K562 (cell line): Measurements from ENCODE around the gene HOPX. TPM values are rescaled to one million over a fixed set of nuclear protein-coding genes. Genes with fewer than 3 reads are reported as not detected.
"Not testable (repeated sequence)": the region's sequence is repeated elsewhere in the genome, so short reads cannot be mapped to it uniquely, and the experiment has no call there.

ENCODE experiments used
- ATAC-seq: fragments of 200-7000 bp; cut with Tn5 transposase; 3 replicates; pipeline ENCODE4 v1.9.1; 2020; ENCODE audit warnings: moderate library complexity
- BruUV-seq: library from RNA; stranded (reverse); fragments of 400-500 nt; replicated peaks from 2 replicates; lab custom pipeline; 2021; lab: Mats Ljungman, UMichigan
- CTCF ChIA-PET: fragments of 300-600 bp; formaldehyde crosslinking; extraction: SDS; loops from one replicate; lab custom pipeline; 2021; ENCODE audit warnings: low intra/inter-chr PET ratio; lab: Yijun Ruan, JAX
- POLR2A ChIA-PET: fragments of 300-600, 350-650 bp; sonication (Branson Sonifier 250); formaldehyde crosslinking; extraction: SDS; loops from one replicate; lab custom pipeline; 2021; ENCODE audit warnings: antibody characterized with exemption, inconsistent platforms; lab: Yijun Ruan, JAX
- DNase-seq, 4 experiments: peaks; one replicate each; pipeline versions ENCODE4 v3.0.0 to v3.0.0-alpha.2; 2011 to 2018; ENCODE audit warnings: low spot score in 3 of 4, mixed read lengths in 3 of 4; ENCODE audit errors: extremely low read depth in 1 of 4
- FAIRE-seq: peaks from 2 replicates; lab custom pipeline; 2011; peaks lifted over from hg19 to GRCh38; lab: Jason Lieb, UNC
- H2AFZ ChIP-seq: 2 replicates; pipeline ENCODE4 v1.6.0; 2011; ENCODE audit warnings: low read depth, low read length, control low read depth, inconsistent platforms
- H3K27ac ChIP-seq: fragments of 200-600 bp; 3 replicates; pipeline ENCODE4 v1.8.0; 2011; ENCODE audit warnings: low read depth, mild to moderate bottlenecking, control low read depth, inconsistent platforms, low read length, moderate library complexity, mixed read lengths; ENCODE audit errors: extremely low read depth
- H3K27me3 ChIP-seq, 2 experiments: fragments of 300-600 bp in 1 of 2; 2 replicates in 1 of 2; 3 replicates in 1 of 2; pipeline versions ENCODE4 v1.6.0 to v1.8.0; 2011; ENCODE audit warnings: inconsistent platforms in 2 of 2, low read length in 2 of 2, mild to moderate bottlenecking in 1 of 2, mixed read lengths in 1 of 2, moderate library complexity in 1 of 2; ENCODE audit not compliant: control insufficient read depth in 2 of 2, insufficient read depth in 2 of 2
- H3K36me3 ChIP-seq: fragments of 300-600 bp; 3 replicates; pipeline ENCODE4 v1.8.0; 2011; ENCODE audit warnings: mild to moderate bottlenecking, low read length, inconsistent platforms; ENCODE audit not compliant: control insufficient read depth, insufficient read depth
- H3K4me1 ChIP-seq, 2 experiments: fragments of 200-600 bp in 1 of 2; replicated peaks in 1 of 2; 2 replicates in 1 of 2; 3 replicates in 1 of 2; pipeline versions ENCODE4 v1.5.1 to v1.8.0; 2011; ENCODE audit warnings: inconsistent platforms in 2 of 2, low read length in 2 of 2, mild to moderate bottlenecking in 1 of 2, mixed read lengths in 1 of 2, moderate library complexity in 1 of 2; ENCODE audit not compliant: control insufficient read depth in 2 of 2, insufficient read depth in 2 of 2
- H3K4me2 ChIP-seq: 2 replicates; pipeline ENCODE4 v1.6.1; 2011; ENCODE audit warnings: low read length, control low read depth, inconsistent platforms, mixed read lengths; ENCODE audit not compliant: insufficient read depth
- H3K4me3 ChIP-seq: fragments of 200-600 bp; sonication (generic), shearing (Covaris generic); 2 replicates; pipeline ENCODE4 v1.5.1; 2016; ENCODE audit warnings: control low read depth, inconsistent platforms
- H3K79me2 ChIP-seq: fragments of 200-600 bp; 3 replicates; pipeline ENCODE4 v1.8.0; 2011; ENCODE audit warnings: low read length, inconsistent platforms; ENCODE audit not compliant: control insufficient read depth, insufficient read depth
- H3K9ac ChIP-seq, 2 experiments: 2 replicates each; pipeline versions ENCODE4 v1.6.0 to v1.6.1; 2011; ENCODE audit warnings: low read depth in 2 of 2, low read length in 2 of 2, control low read depth in 1 of 2, inconsistent platforms in 1 of 2, mild to moderate bottlenecking in 1 of 2, mixed read lengths in 1 of 2; ENCODE audit not compliant: insufficient read depth in 1 of 2
- H3K9me1 ChIP-seq: one replicate; pipeline ENCODE4 v1.6.0; 2011; ENCODE audit warnings: inconsistent platforms, mild to moderate bottlenecking, low read length, moderate library complexity; ENCODE audit not compliant: control insufficient read depth, insufficient read depth
- H3K9me3 ChIP-seq: replicated peaks from 2 replicates; pipeline ENCODE4 v1.5.1; 2011; ENCODE audit warnings: low read depth, low read length, inconsistent platforms; ENCODE audit not compliant: control insufficient read depth, insufficient read depth
- H4K20me1 ChIP-seq: replicated peaks from 2 replicates; pipeline ENCODE4 v1.6.1; 2011; ENCODE audit warnings: low read length, inconsistent platforms, mixed read lengths; ENCODE audit not compliant: control insufficient read depth, insufficient read depth
- BRCA1 ChIP-seq, 2 experiments: fragments of 450-650 bp in 1 of 2; sonication (generic) in 1 of 2; formaldehyde crosslinking in 1 of 2; IDR thresholded peaks; 2 replicates each; pipeline versions ENCODE4 v1.5.0 to v1.6.1; 2017 to 2020; ENCODE audit warnings: mild to moderate bottlenecking in 1 of 2, missing genetic modification reagents in 1 of 2
- CHD2 ChIP-seq: IDR thresholded peaks from 2 replicates; pipeline ENCODE4 v1.6.1; 2011; ENCODE audit warnings: low read depth, low read length
- E2F3 ChIP-seq: fragments of 250-450 bp; sonication (Bioruptor Pico); IDR thresholded peaks from 2 replicates; pipeline ENCODE4 v1.4.0; 2020; ENCODE audit warnings: mild to moderate bottlenecking
- ETV1 ChIP-seq: fragments of 450-650 bp; conservative IDR thresholded peaks from 2 replicates; pipeline ENCODE4 v1.6.1; 2016; ENCODE audit warnings: missing genetic modification characterization, control low read depth, low read depth, missing compliant biosample characterization
- EZH2 ChIP-seq: IDR thresholded peaks from 2 replicates; pipeline ENCODE4 v1.6.1; 2012; ENCODE audit warnings: low read depth, mild to moderate bottlenecking, inconsistent platforms, low read length, borderline replicate concordance
- FOXO4 ChIP-seq: fragments of 450-650 bp; formaldehyde crosslinking; IDR thresholded peaks from 2 replicates; pipeline ENCODE4 v1.4.0; 2020; ENCODE audit warnings: mild to moderate bottlenecking, moderate library complexity
- HEY1 ChIP-seq: fragments of 250-450 bp; sonication (Bioruptor Pico); IDR thresholded peaks from 2 replicates; pipeline ENCODE4 v1.5.0; 2020; ENCODE audit warnings: mild to moderate bottlenecking, moderate library complexity, borderline replicate concordance
- L3MBTL2 ChIP-seq: fragments of 450-650 bp; IDR thresholded peaks from 2 replicates; pipeline ENCODE4 v1.6.1; 2016; ENCODE audit warnings: mild to moderate bottlenecking, moderate library complexity
- MXD1 ChIP-seq: fragments of 250-450 bp; sonication (Bioruptor Pico); IDR thresholded peaks from 2 replicates; pipeline ENCODE4 v1.8.0; 2021; ENCODE audit warnings: borderline replicate concordance, mild to moderate bottlenecking, moderate library complexity; ENCODE audit not compliant: poor library complexity, severe bottlenecking
- RUNX1 ChIP-seq: sonication (generic); IDR thresholded peaks from 2 replicates; pipeline ENCODE4 v1.6.1; 2016; ENCODE audit warnings: antibody characterized with exemption, low read depth
- TAL1 ChIP-seq: fragments of 450-650 bp; IDR thresholded peaks from 2 replicates; pipeline ENCODE4 v1.6.1; 2016; ENCODE audit warnings: mild to moderate bottlenecking
- ZNF184 ChIP-seq: sonication (generic); formaldehyde crosslinking; IDR thresholded peaks from 2 replicates; pipeline ENCODE4 v1.5.0; 2020; ENCODE audit warnings: missing genetic modification reagents
- ZNF232 ChIP-seq: sonication (generic); formaldehyde crosslinking; IDR thresholded peaks from 2 replicates; pipeline ENCODE4 v1.8.0; 2022; ENCODE audit warnings: mild to moderate bottlenecking, missing genetic modification reagents
- ZNF431 ChIP-seq: sonication (generic); formaldehyde crosslinking; IDR thresholded peaks from 2 replicates; pipeline ENCODE4 v1.8.0; 2022; ENCODE audit warnings: mild to moderate bottlenecking, missing genetic modification reagents
- ZNF436 ChIP-seq: fragments of 250-450, 450-650 bp; sonication (Bioruptor Pico); formaldehyde crosslinking; IDR thresholded peaks from 2 replicates; pipeline ENCODE4 v1.7.0; 2020; ENCODE audit warnings: mild to moderate bottlenecking
- ZSCAN29 ChIP-seq: fragments of 450-650 bp; IDR thresholded peaks from 2 replicates; pipeline ENCODE4 v1.6.1; 2017
- WGBS: fragments of 100-300 bp; shearing (Covaris generic); methylation state at CpG from one replicate; pipeline ENCODE4 v1.1.6; 2016; ENCODE audit warnings: low coverage, mixed read lengths; ENCODE audit not compliant: insufficient coverage; ENCODE audit errors: missing lambda C conversion rate; 5-methylcytosine and 5-hydroxymethylcytosine counted together
- in situ Hi-C: fragments of 300-500 bp; cut with MboI; formaldehyde crosslinking; loops from 4 replicates; pipeline ENCODE4 v1.15.0; 2018; ENCODE audit warnings: inconsistent platforms, mixed read lengths
- intact Hi-C: fragments of 100-400 bp; cut with micrococcal nuclease; formaldehyde crosslinking; loops from 2 replicates; pipeline ENCODE4 v1.14.2; 2022
- polyA plus RNA-seq, 8 experiments: library from polyadenylated mRNA; depleted of rRNA in 4 of 8; stranded (reverse) in 5 of 8; unstranded in 3 of 8; fragments of >200 nt; fragmentation: Nextera tagmentation in 2 of 8; fragmentation: Illumina TruSeq in 1 of 8; extraction: Ambion mirVana in 2 of 8; extraction: Trizol in 1 of 8; gene quantifications; 2 replicates each; pipeline versions ENCODE4 v1.2.1 to v1.2.3, GENCODE V29; 2011 to 2014; ENCODE audit warnings: inconsistent platforms in 1 of 8, missing spikeins in 1 of 8
- total RNA-seq, 7 experiments: library from RNA; depleted of rRNA in 6 of 7; stranded (reverse); fragments of >200 nt in 6 of 7; fragmentation: Illumina TruSeq in 2 of 7; extraction: Trizol in 2 of 7; gene quantifications; 2 replicates each; pipeline versions ENCODE4 v1.2.1 to v1.2.3, GENCODE V29; 2011 to 2021; ENCODE audit warnings: low replicate concordance in 1 of 7

HOPX gene
- total and polyA plus RNA-seq, 9 of the 15 experiments (the other 6 are each of a cell fraction or from before 2014, with no cell fraction given): 0.24 TPM; not detected in 8

GRCh38 chr4:56668267-56668666 is 12.8 kb downstream of the HOPX start (continued):
- no peak for TF ChIP-seq E2F3 (CRISPR knock-in tag)
- no peak for TF ChIP-seq FOXO4 (CRISPR knock-in tag)
- no peak for TF ChIP-seq TAL1
- TF ChIP-seq ZNF431 (CRISPR knock-in tag): no peak
- TF ChIP-seq ZSCAN29: no peak
- no peak for TF ChIP-seq ZNF184
- no peak for TF ChIP-seq ZNF232 (CRISPR knock-in tag)
- no peak for TF ChIP-seq L3MBTL2
- TF ChIP-seq MXD1 (CRISPR knock-in tag): no peak
- no peak for TF ChIP-seq EZH2
- TF ChIP-seq HEY1 (CRISPR knock-in tag): no peak
- no peak for TF ChIP-seq CHD2
- TF ChIP-seq ZNF436: no peak
- no peak for TF ChIP-seq RUNX1
- no peak for TF ChIP-seq ETV1 (tag)
- no peak for TF ChIP-seq BRCA1 (IDR thresholded peaks at IDR 0.05)
- no peak for TF ChIP-seq BRCA1 (CRISPR knock-in tag; IDR thresholded peaks at IDR 0.05)

- ATAC-seq, DNase-seq, FAIRE-seq, H3K9ac ChIP-seq, H3K9me1 ChIP-seq, H2AFZ ChIP-seq, H3K79me2 ChIP-seq, H3K4me1 ChIP-seq, CTCF ChIA-PET, POLR2A ChIA-PET, H3K9me3 ChIP-seq, H3K4me2 ChIP-seq, H4K20me1 ChIP-seq, intact Hi-C loops, H3K27ac ChIP-seq, BruUV-seq, in situ Hi-C loops, H3K4me3 ChIP-seq, H3K36me3 ChIP-seq, H3K27me3 ChIP-seq: not testable (repeated sequence)
- 0% methylated on average over 1 of the region's 1 CpG for WGBS
Measured at GRCh38 chr4:56667396-56667795, 13.7 kb downstream of the HOPX start.
